GM23338 (cell line): ENCODE measurements around the gene LHB. TPM values are rescaled to one million over a fixed set of nuclear protein-coding genes. Genes with fewer than 3 reads are reported as not detected.

Source experiments
- ATAC-seq: fragments of 200-7000 bp; cut with Tn5 transposase; 3 replicates; pipeline ENCODE4 v1.9.1; 2020
- DNase-seq: peaks from one replicate; pipeline ENCODE4 v3.0.0-alpha.2; 2015; ENCODE audit warnings: low spot score
- H2AFZ ChIP-seq: fragments of 200-600 bp; sonication (generic); 2 replicates; pipeline ENCODE4 v1.8.0; 2016; ENCODE audit warnings: antibody characterized with exemption, mild to moderate bottlenecking, moderate library complexity
- H3F3A ChIP-seq: fragments of 200-600 bp; sonication (generic); replicated peaks from 2 replicates; pipeline ENCODE4 v1.8.0; 2017; ENCODE audit warnings: antibody characterized with exemption, mixed run types, low read depth
- H3K27ac ChIP-seq: fragments of 200-600 bp; sonication (generic); 2 replicates; pipeline ENCODE4 v1.6.1; 2016; ENCODE audit warnings: low read depth
- H3K27me3 ChIP-seq: fragments of 200-600 bp; sonication (generic); 2 replicates; pipeline ENCODE4 v1.8.0; 2016; ENCODE audit warnings: mild to moderate bottlenecking, mixed run types, moderate library complexity; ENCODE audit not compliant: insufficient read depth
- H3K36me3 ChIP-seq: fragments of 200-600 bp; sonication (generic); 2 replicates; pipeline ENCODE4 v1.8.0; 2016; ENCODE audit warnings: mild to moderate bottlenecking; ENCODE audit not compliant: insufficient read depth
- H3K4me1 ChIP-seq: fragments of 200-600 bp; sonication (generic); 2 replicates; pipeline ENCODE4 v1.8.0; 2016; ENCODE audit warnings: mild to moderate bottlenecking, moderate library complexity; ENCODE audit not compliant: insufficient read depth
- H3K4me2 ChIP-seq: fragments of 200-600 bp; sonication (generic); 2 replicates; pipeline ENCODE4 v1.7.1; 2017; ENCODE audit warnings: mixed run types
- H3K4me3 ChIP-seq: fragments of 200-600 bp; sonication (generic); 2 replicates; pipeline ENCODE4 v1.6.1; 2016; ENCODE audit warnings: mixed run types
- H3K79me2 ChIP-seq: fragments of 200-600 bp; sonication (generic); replicated peaks from 2 replicates; pipeline ENCODE4 v1.8.0; 2017; ENCODE audit warnings: mild to moderate bottlenecking; ENCODE audit not compliant: insufficient read depth
- H3K9me2 ChIP-seq: fragments of 200-600 bp; sonication (generic); 2 replicates; pipeline ENCODE4 v1.8.0; 2017; ENCODE audit not compliant: insufficient read depth
- H4K20me1 ChIP-seq: fragments of 200-600 bp; sonication (generic); replicated peaks from 2 replicates; pipeline ENCODE4 v1.8.0; 2017; ENCODE audit warnings: mild to moderate bottlenecking; ENCODE audit not compliant: insufficient read depth
- H3K27ac Mint-ChIP-seq: 2 replicates; pipeline ENCODE4 v1.8.0; 2020; ENCODE audit warnings: inconsistent platforms, mild to moderate bottlenecking, moderate library complexity, mixed read lengths
- H3K27me3 Mint-ChIP-seq: 3 replicates; pipeline ENCODE4 v1.8.0; 2022; ENCODE audit warnings: low read depth, mild to moderate bottlenecking, moderate library complexity, mixed read lengths, inconsistent platforms; ENCODE audit not compliant: insufficient read depth, poor library complexity
- H3K36me3 Mint-ChIP-seq: 3 replicates; pipeline ENCODE4 v1.8.0; 2021; ENCODE audit warnings: low read depth, mild to moderate bottlenecking, inconsistent platforms, moderate library complexity, mixed read lengths
- H3K4me1 Mint-ChIP-seq: 3 replicates; pipeline ENCODE4 v1.8.0; 2020; ENCODE audit warnings: mild to moderate bottlenecking, inconsistent platforms, mixed read lengths
- H3K4me3 Mint-ChIP-seq: 3 replicates; pipeline ENCODE4 v1.8.0; 2021; ENCODE audit warnings: moderate library complexity, mild to moderate bottlenecking, inconsistent platforms, mixed read lengths
- H3K9me3 Mint-ChIP-seq: 3 replicates; pipeline ENCODE4 v1.8.0; 2020; ENCODE audit warnings: moderate library complexity, mild to moderate bottlenecking, inconsistent platforms, mixed read lengths
- NANOG ChIP-seq: IDR thresholded peaks from 2 replicates; pipeline ENCODE4 v1.6.1; 2016; ENCODE audit warnings: antibody characterized with exemption, borderline replicate concordance
- POLR2AphosphoS5 ChIP-seq: IDR thresholded peaks from 2 replicates; pipeline ENCODE4 v1.6.1; 2016; ENCODE audit warnings: antibody characterized with exemption, low read depth
- STAT1 ChIP-seq: IDR thresholded peaks from one replicate; pipeline ENCODE4 v1.6.1; 2016; ENCODE audit warnings: antibody characterized with exemption; ENCODE audit not compliant: unreplicated experiment
- microRNA-seq: library from miRNA; unstranded; fragments of <30 nt; microRNA quantifications from one replicate; pipeline ENCODE4, GENCODE V29; 2017
- polyA plus RNA-seq: library from polyadenylated mRNA; unstranded; fragments of >200 nt; fragmentation: Nextera tagmentation; extraction: Ambion mirVana; gene quantifications from 2 replicates; pipeline ENCODE4 v1.2.1, GENCODE V29; 2016
- small RNA-seq: library from RNA; depleted of rRNA; stranded (forward); fragments of <200 nt; gene quantifications from one replicate; pipeline ENCODE3, GENCODE V24; 2014; ENCODE audit warnings: low replicate concordance
- total RNA-seq: library from RNA; depleted of rRNA; stranded (reverse); fragments of >200 nt; shearing (Covaris generic); gene quantifications from 2 replicates; pipeline ENCODE4 v1.2.3, GENCODE V29; 2014; rRNA removed

LHB gene
- total and polyA plus RNA-seq, 2 experiments from 2014 or later, result 0.76 TPM; not detected in 1

DNA sequence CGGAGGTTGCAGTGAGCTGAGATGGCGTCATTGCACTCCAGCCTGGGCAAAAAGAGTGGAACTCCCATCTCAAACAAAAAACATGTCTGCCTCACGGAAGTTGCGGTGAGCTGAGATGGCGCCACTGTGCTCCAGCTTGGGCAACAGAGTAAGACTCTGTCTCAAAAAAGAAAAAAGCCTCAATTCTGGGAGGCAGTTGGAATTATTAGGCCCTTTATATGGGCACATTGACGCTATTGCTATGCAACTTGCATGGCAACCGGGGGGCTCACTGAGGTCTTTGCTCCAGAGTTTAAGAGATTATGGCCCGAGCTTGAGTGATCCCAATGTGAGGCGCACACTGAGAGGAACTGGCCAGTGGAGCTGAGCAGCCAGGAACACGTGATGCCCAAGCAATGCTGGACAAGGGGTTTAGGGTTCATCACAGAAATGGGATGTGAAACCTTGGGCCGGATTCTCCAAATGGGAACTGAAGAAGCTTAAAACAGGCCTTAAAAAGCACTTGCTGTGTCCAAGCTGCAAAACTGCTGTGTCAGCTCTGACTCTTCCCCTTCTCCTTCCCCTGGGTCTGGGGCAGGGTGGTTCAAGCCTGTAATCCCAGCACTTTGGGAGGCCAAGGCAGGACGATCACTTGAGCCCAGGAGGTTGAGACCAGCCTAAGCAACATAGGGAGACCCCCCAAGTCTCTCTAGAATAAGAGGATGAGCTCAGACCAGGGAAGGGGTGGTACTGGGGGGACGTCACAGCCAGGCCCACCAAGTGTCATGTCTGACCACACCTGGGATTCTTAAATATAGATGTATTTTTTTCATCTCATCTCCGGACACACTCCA lies 49.3 kb downstream of the LHB start:
- no peak overlapping the region for H3K4me2 ChIP-seq
- Mint-ChIP-seq H3K36me3 (peaks cover 52% of the 10 kb centered on the region), H3K27me3 (peaks cover 51% of the 10 kb centered on the region), H3K4me3 (peak overlapping the region; percentile 95; the same call in 2 of the 3 replicates), H3K27ac (no peak overlapping the region; the same call in 1 of the 2 replicates), H3K4me1 (peaks cover 36% of the 10 kb centered on the region), H3K9me3 (peaks cover 16% of the 10 kb centered on the region)
- H3K27ac ChIP-seq, result 0 out of 2 replicates have a peak overlapping the region, but pooled peaks have one; percentile 55
- H3K4me1 ChIP-seq, result peaks cover 18% of the 10 kb centered on the region
- no peaks in the 10 kb centered on the region for H3K9me2 ChIP-seq
- TF ChIP-seq POLR2AphosphoS5, result peak; percentile 37; the same call in 1 of the 2 replicates
- no peak for TF ChIP-seq STAT1
- no peak overlapping the region for H2AFZ ChIP-seq
- H3K4me3 ChIP-seq, result 0 out of 2 replicates have a peak overlapping the region, but pooled peaks have one; percentile 100
- peaks cover 52% of the 10 kb centered on the region for H3F3A ChIP-seq
- peaks cover 13% of the 10 kb centered on the region for H3K36me3 ChIP-seq
- ATAC-seq (no peak), DNase-seq (no peak)
- peaks cover 11% of the 10 kb centered on the region for H4K20me1 ChIP-seq
- H3K79me2 ChIP-seq, result peaks cover 24% of the 10 kb centered on the region
- no peaks in the 10 kb centered on the region for H3K27me3 ChIP-seq

- Histone ChIP-seq H3K4me1 (peaks cover 18% of the 10 kb centered on the region), H3K36me3 (peaks cover 13% of the 10 kb centered on the region), H3K4me2 (peak overlapping the region; percentile 99), H4K20me1 (peaks cover 11% of the 10 kb centered on the region), H3K27ac (peak overlapping the region; percentile 55; the same call in 1 of the 2 replicates), H3K9me2 (no peaks in the 10 kb centered on the region), H2AFZ (no peak overlapping the region), H3F3A (peaks cover 56% of the 10 kb centered on the region), H3K27me3 (no peaks in the 10 kb centered on the region), H3K79me2 (peaks cover 24% of the 10 kb centered on the region), H3K4me3 (peak overlapping the region; percentile 100)
- Mint-ChIP-seq H3K4me3 (peak overlapping the region; percentile 95), H3K4me1 (peaks cover 44% of the 10 kb centered on the region), H3K9me3 (peaks cover 16% of the 10 kb centered on the region), H3K36me3 (peaks cover 52% of the 10 kb centered on the region), H3K27me3 (peaks cover 58% of the 10 kb centered on the region), H3K27ac (no peak overlapping the region)
- no peak for ATAC-seq
- TF ChIP-seq POLR2AphosphoS5 (peak; percentile 3; the same call in 1 of the 2 replicates), NANOG (no peak)
- DNase-seq, result no peak
These were observed 50.1 kb downstream of the LHB start for GRCh38 chr19:48966541-48967345.

Small RNAs within 50 kb of the gene (microRNA-seq; reads per million reads assigned to microRNA genes)
- gene MIR6798, result not detected

Small RNAs within 50 kb of the gene (small RNA-seq; reads per million reads assigned to genes)
- gene MIR6798, result not detected

Other genes starting within 250 kb of the LHB start
- gene BCAT2, start 206.1 kb downstream of the LHB start, total RNA-seq, result 30.6 and 53.5 TPM in 2 replicates
- gene BCAT2, start 206.1 kb downstream of the LHB start, polyA plus RNA-seq, result 30.4 and 35.8 TPM in 2 replicates
- gene HSD17B14, start 180.6 kb downstream of the LHB start, total RNA-seq, result 5.0 and 8.4 TPM in 2 replicates
- gene HSD17B14, start 180.6 kb downstream of the LHB start, polyA plus RNA-seq, result 11.6 and 11.7 TPM in 2 replicates
- gene PLEKHA4, start 148.5 kb downstream of the LHB start, total RNA-seq, result 12.3 and 15.1 TPM in 2 replicates
- 10.9 and 12.2 TPM in 2 replicates for gene PLEKHA4, start 148.5 kb downstream of the LHB start, polyA plus RNA-seq
- gene PPP1R15A, start 144.7 kb downstream of the LHB start, total RNA-seq, result 14.5 and 15.8 TPM in 2 replicates
- gene PPP1R15A, start 144.7 kb downstream of the LHB start, polyA plus RNA-seq, result 14.0 and 14.4 TPM in 2 replicates
- gene TULP2, start 118.3 kb downstream of the LHB start, total RNA-seq, result 0.12 and 0.42 TPM in 2 replicates
- 1.1 and 1.9 TPM in 2 replicates for gene TULP2, start 118.3 kb downstream of the LHB start, polyA plus RNA-seq
- 142 and 163 TPM in 2 replicates for gene NUCB1, start 116.8 kb downstream of the LHB start, total RNA-seq
- 57.1 and 64.9 TPM in 2 replicates for gene NUCB1, start 116.8 kb downstream of the LHB start, polyA plus RNA-seq
- 0.69 and 0.78 TPM in 2 replicates for gene DHDH, start 83.4 kb downstream of the LHB start, total RNA-seq
- gene DHDH, start 83.4 kb downstream of the LHB start, polyA plus RNA-seq, result 4.7 and 8.4 TPM in 2 replicates
- gene BAX, start 62.2 kb downstream of the LHB start, total RNA-seq, result 184 and 261 TPM in 2 replicates
- 168 and 179 TPM in 2 replicates for gene BAX, start 62.2 kb downstream of the LHB start, polyA plus RNA-seq
- 1,625 and 2,064 TPM in 2 replicates for gene FTL, start 51.8 kb downstream of the LHB start, total RNA-seq
- 5,278 and 5,436 TPM in 2 replicates for gene FTL, start 51.8 kb downstream of the LHB start, polyA plus RNA-seq
- gene GYS1, start 23.8 kb downstream of the LHB start, total RNA-seq, result 23.1 and 28.9 TPM in 2 replicates
- gene GYS1, start 23.8 kb downstream of the LHB start, polyA plus RNA-seq, result 15.9 and 19.9 TPM in 2 replicates
- 222 and 252 TPM in 2 replicates for gene RUVBL2, start 23.2 kb downstream of the LHB start, total RNA-seq
- 194 and 196 TPM in 2 replicates for gene RUVBL2, start 23.2 kb downstream of the LHB start, polyA plus RNA-seq
- gene CGB3, start 7.2 kb upstream of the LHB start, total RNA-seq, result not detected in 2 replicates
- not detected in 2 replicates for gene CGB3, start 7.2 kb upstream of the LHB start, polyA plus RNA-seq
- gene CGB2, start 14.8 kb upstream of the LHB start, total RNA-seq, result not detected in 2 replicates
- 0.57 TPM in 1 of 2 replicates, not detected in the other for gene CGB2, start 14.8 kb upstream of the LHB start, polyA plus RNA-seq
- gene CGB1, start 19.8 kb upstream of the LHB start, total RNA-seq, result 0.52 TPM in 1 of 2 replicates, not detected in the other
- not detected in 2 replicates for gene CGB1, start 19.8 kb upstream of the LHB start, polyA plus RNA-seq
- not detected in 2 replicates for gene CGB5, start 26.8 kb upstream of the LHB start, total RNA-seq
- gene CGB5, start 26.8 kb upstream of the LHB start, polyA plus RNA-seq, result not detected in 2 replicates
- gene CGB8, start 32.0 kb upstream of the LHB start, total RNA-seq, result not detected in 2 replicates
- not detected in 2 replicates for gene CGB8, start 32.0 kb upstream of the LHB start, polyA plus RNA-seq
- gene CGB7, start 40.7 kb upstream of the LHB start, total RNA-seq, result 0.97 and 1.0 TPM in 2 replicates
- 0.32 and 0.66 TPM in 2 replicates for gene CGB7, start 40.7 kb upstream of the LHB start, polyA plus RNA-seq
- gene NTF4, start 47.7 kb upstream of the LHB start, total RNA-seq, result 0.39 and 0.94 TPM in 2 replicates
- gene NTF4, start 47.7 kb upstream of the LHB start, polyA plus RNA-seq, result 2.7 TPM in 2 replicates
- gene KCNA7, start 55.6 kb upstream of the LHB start, total RNA-seq, result not detected in 2 replicates
- 0.08 and 0.14 TPM in 2 replicates for gene KCNA7, start 55.6 kb upstream of the LHB start, polyA plus RNA-seq
- 349 and 361 TPM in 2 replicates for gene SNRNP70, start 68.4 kb upstream of the LHB start, total RNA-seq
- gene SNRNP70, start 68.4 kb upstream of the LHB start, polyA plus RNA-seq, result 229 and 243 TPM in 2 replicates
- gene LIN7B, start 97.3 kb upstream of the LHB start, total RNA-seq, result 1.2 and 7.8 TPM in 2 replicates
- gene LIN7B, start 97.3 kb upstream of the LHB start, polyA plus RNA-seq, result 8.6 and 10.5 TPM in 2 replicates
- 2.6 and 8.1 TPM in 2 replicates for gene C19orf73, start 102.1 kb upstream of the LHB start, total RNA-seq
- 8.0 and 9.1 TPM in 2 replicates for gene C19orf73, start 102.1 kb upstream of the LHB start, polyA plus RNA-seq
- 22.6 and 29.7 TPM in 2 replicates for gene PPFIA3, start 102.5 kb upstream of the LHB start, total RNA-seq
- 21.3 and 25.4 TPM in 2 replicates for gene PPFIA3, start 102.5 kb upstream of the LHB start, polyA plus RNA-seq
- gene HRC, start 138.3 kb upstream of the LHB start, total RNA-seq, result 1.4 and 1.9 TPM in 2 replicates
- 2.0 and 2.5 TPM in 2 replicates for gene HRC, start 138.3 kb upstream of the LHB start, polyA plus RNA-seq
- 11.6 and 16.5 TPM in 2 replicates for gene TRPM4, start 140.7 kb upstream of the LHB start, total RNA-seq
- gene TRPM4, start 140.7 kb upstream of the LHB start, polyA plus RNA-seq, result 25.7 and 30.4 TPM in 2 replicates